ENCODE measurements around the gene ZFP3.
"Not testable (repeated sequence)": the region's sequence is repeated elsewhere in the genome, so short reads cannot be mapped to it uniquely, and the experiment has no call there.

The ZFP3 gene

DNA sequence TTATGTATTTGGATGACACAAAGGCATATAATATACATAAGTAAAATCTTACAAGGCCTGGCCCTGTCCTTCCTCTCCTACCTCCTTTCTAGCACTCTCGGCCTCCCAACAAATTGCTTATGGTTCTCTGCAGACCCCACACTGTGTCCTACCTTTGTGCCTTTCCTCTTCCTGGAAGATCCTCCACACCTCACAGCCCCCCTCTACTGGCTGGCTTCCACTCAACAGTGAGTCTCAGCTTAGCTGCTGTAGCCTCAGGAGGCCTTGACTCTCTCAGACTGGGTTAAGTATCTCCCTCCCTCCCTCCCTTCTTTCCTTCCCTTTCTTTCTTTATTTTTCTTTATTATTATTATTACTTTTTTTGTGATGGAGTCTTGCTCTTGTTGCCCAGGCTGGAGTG lies 34.7 kb upstream of the ZFP3 start:
- H3K4me3 ChIP-seq (ENCODE audit: low read depth in 1 of 2, low read length in 2 of 2), result no peak overlapping the region
- H3K27ac ChIP-seq (ENCODE audit: low read depth, low read length), result no peak overlapping the region
- no peaks in the 10 kb centered on the region for H3K36me3 ChIP-seq (ENCODE audit: control insufficient read depth in 1 of 2, insufficient read depth in 2 of 2, low read length in 2 of 2)
- H3K9ac ChIP-seq (ENCODE audit: low read depth in 1 of 2, low read length in 2 of 2), result no peak overlapping the region
- no peaks in the 10 kb centered on the region for H3K27me3 ChIP-seq (ENCODE audit: control insufficient read depth in 1 of 2, insufficient read depth in 2 of 2, low read length in 2 of 2)
- peaks cover 21 to 22% of the 10 kb centered on the region in 2 donors for H3K4me1 ChIP-seq (ENCODE audit: control insufficient read depth in 1 of 2, insufficient read depth in 2 of 2, low read length in 2 of 2)
- no peaks in the 10 kb centered on the region for H3K9me3 ChIP-seq (ENCODE audit: control insufficient read depth in 1 of 2, low read length in 2 of 2)

GRCh38 chr17:5044630-5045029 lies 33.6 kb upstream of the ZFP3 start:
- no peaks in the 10 kb centered on the region for H3K27me3 ChIP-seq (ENCODE audit: control insufficient read depth in 1 of 2, insufficient read depth in 2 of 2, low read length in 2 of 2)
- H3K9ac ChIP-seq (ENCODE audit: low read depth in 1 of 2, low read length in 2 of 2), result peak overlapping the region in 1 of 2 donors; percentile 32
- no peaks in the 10 kb centered on the region for H3K36me3 ChIP-seq (ENCODE audit: control insufficient read depth in 1 of 2, insufficient read depth in 2 of 2, low read length in 2 of 2)
- no peaks in the 10 kb centered on the region for H3K9me3 ChIP-seq (ENCODE audit: control insufficient read depth in 1 of 2, low read length in 2 of 2)
- peaks cover 21 to 23% of the 10 kb centered on the region in 2 donors for H3K4me1 ChIP-seq (ENCODE audit: control insufficient read depth in 1 of 2, insufficient read depth in 2 of 2, low read length in 2 of 2)
- peak overlapping the region in 1 of 2 donors; percentile 13 for H3K4me3 ChIP-seq (ENCODE audit: low read depth in 1 of 2, low read length in 2 of 2)
- peak overlapping the region; percentile 3 for H3K27ac ChIP-seq (ENCODE audit: low read depth, low read length)

- no peaks in the 10 kb centered on the region for H3K27me3 ChIP-seq (ENCODE audit: control insufficient read depth in 1 of 2, insufficient read depth in 2 of 2, low read length in 2 of 2)
- no peak overlapping the region for H3K4me3 ChIP-seq (ENCODE audit: low read depth in 1 of 2, low read length in 2 of 2)
- peaks cover 21 to 26% of the 10 kb centered on the region in 2 donors for H3K4me1 ChIP-seq (ENCODE audit: control insufficient read depth in 1 of 2, insufficient read depth in 2 of 2, low read length in 2 of 2)
- H3K9me3 ChIP-seq (ENCODE audit: control insufficient read depth in 1 of 2, low read length in 2 of 2), result no peaks in the 10 kb centered on the region
- no peaks in the 10 kb centered on the region for H3K36me3 ChIP-seq (ENCODE audit: control insufficient read depth in 1 of 2, insufficient read depth in 2 of 2, low read length in 2 of 2)
- peak overlapping the region; percentile 3 for H3K27ac ChIP-seq (ENCODE audit: low read depth, low read length)
- H3K9ac ChIP-seq (ENCODE audit: low read depth in 1 of 2, low read length in 2 of 2), result no peak overlapping the region
Measured at GRCh38 chr17:5045496-5045895, 32.8 kb upstream of the ZFP3 start.

- no peak overlapping the region for H3K27ac ChIP-seq (ENCODE audit: low read depth, low read length)
- H3K4me1 ChIP-seq (ENCODE audit: control insufficient read depth in 1 of 2, insufficient read depth in 2 of 2, low read length in 2 of 2), result peaks cover 15 to 26% of the 10 kb centered on the region in 2 donors
- no peaks in the 10 kb centered on the region for H3K9me3 ChIP-seq (ENCODE audit: control insufficient read depth in 1 of 2, low read length in 2 of 2)
- no peak overlapping the region for H3K4me3 ChIP-seq (ENCODE audit: low read depth in 1 of 2, low read length in 2 of 2)
- H3K9ac ChIP-seq (ENCODE audit: low read depth in 1 of 2, low read length in 2 of 2), result no peak overlapping the region
- H3K27me3 ChIP-seq (ENCODE audit: control insufficient read depth in 1 of 2, insufficient read depth in 2 of 2, low read length in 2 of 2), result no peaks in the 10 kb centered on the region
- no peaks in the 10 kb centered on the region for H3K36me3 ChIP-seq (ENCODE audit: control insufficient read depth in 1 of 2, insufficient read depth in 2 of 2, low read length in 2 of 2)
Measured at GRCh38 chr17:5047446-5047845, 30.8 kb upstream of the ZFP3 start.

DNA sequence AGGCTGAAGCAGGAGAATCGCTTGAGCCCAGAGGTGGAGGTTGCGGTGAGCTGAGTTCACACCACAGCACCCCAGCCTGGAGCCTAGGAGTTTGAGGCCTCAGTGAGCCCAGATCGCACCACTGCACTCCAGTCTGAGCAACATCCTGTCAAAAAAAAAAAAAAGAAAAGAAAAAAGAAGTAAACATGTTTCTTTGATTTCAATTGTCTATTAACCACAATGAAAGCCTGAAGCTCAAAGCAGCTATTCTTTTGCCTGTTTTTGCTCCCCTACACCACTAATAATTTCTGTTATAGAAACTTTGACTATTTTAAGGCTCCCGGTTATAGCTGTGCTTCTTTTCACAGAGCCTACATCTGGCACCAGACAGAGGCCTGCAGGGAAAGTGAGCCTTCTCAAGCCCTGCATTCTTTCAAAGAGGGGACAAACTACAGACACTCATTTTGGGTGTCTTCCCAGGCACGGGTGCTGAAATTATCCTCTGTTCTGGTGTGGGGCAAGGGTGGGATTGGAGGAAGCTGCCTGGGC lies 28.9 kb upstream of the ZFP3 start:
- H3K27ac ChIP-seq (ENCODE audit: low read depth, low read length), result peak overlapping the region; percentile 52
- no peaks in the 10 kb centered on the region for H3K9me3 ChIP-seq (ENCODE audit: control insufficient read depth in 1 of 2, low read length in 2 of 2)
- H3K9ac ChIP-seq (ENCODE audit: low read depth in 1 of 2, low read length in 2 of 2), result peak overlapping the region in 1 of 2 donors; percentile 12
- no peak overlapping the region for H3K4me3 ChIP-seq (ENCODE audit: low read depth in 1 of 2, low read length in 2 of 2)
- no peaks in the 10 kb centered on the region for H3K27me3 ChIP-seq (ENCODE audit: control insufficient read depth in 1 of 2, insufficient read depth in 2 of 2, low read length in 2 of 2)
- peaks cover 9 to 26% of the 10 kb centered on the region in 2 donors for H3K4me1 ChIP-seq (ENCODE audit: control insufficient read depth in 1 of 2, insufficient read depth in 2 of 2, low read length in 2 of 2)
- H3K36me3 ChIP-seq (ENCODE audit: control insufficient read depth in 1 of 2, insufficient read depth in 2 of 2, low read length in 2 of 2), result no peaks in the 10 kb centered on the region

- H3K27ac ChIP-seq (ENCODE audit: low read depth, low read length), result no peak overlapping the region
- H3K4me1 ChIP-seq (ENCODE audit: control insufficient read depth in 1 of 2, insufficient read depth in 2 of 2, low read length in 2 of 2), result peaks cover under 1 to 17% of the 10 kb centered on the region in 2 donors
- no peaks in the 10 kb centered on the region for H3K9me3 ChIP-seq (ENCODE audit: control insufficient read depth in 1 of 2, low read length in 2 of 2)
- no peak overlapping the region for H3K9ac ChIP-seq (ENCODE audit: low read depth in 1 of 2, low read length in 2 of 2)
- no peaks in the 10 kb centered on the region for H3K27me3 ChIP-seq (ENCODE audit: control insufficient read depth in 1 of 2, insufficient read depth in 2 of 2, low read length in 2 of 2)
- H3K36me3 ChIP-seq (ENCODE audit: control insufficient read depth in 1 of 2, insufficient read depth in 2 of 2, low read length in 2 of 2), result no peaks in the 10 kb centered on the region
- no peak overlapping the region for H3K4me3 ChIP-seq (ENCODE audit: low read depth in 1 of 2, low read length in 2 of 2)
Measured at GRCh38 chr17:5050278-5050677, 28.0 kb upstream of the ZFP3 start.

GRCh38 chr17:5055543-5055942 lies 22.7 kb upstream of the ZFP3 start:
- Histone ChIP-seq H3K27me3 (ENCODE audit: control insufficient read depth in 1 of 2, insufficient read depth in 2 of 2, low read length in 2 of 2) (no peaks in the 10 kb centered on the region), H3K27ac (ENCODE audit: low read depth, low read length) (no peak overlapping the region), H3K9me3 (ENCODE audit: control insufficient read depth in 1 of 2, low read length in 2 of 2) (no peaks in the 10 kb centered on the region), H3K9ac (ENCODE audit: low read depth in 1 of 2, low read length in 2 of 2) (no peak overlapping the region), H3K36me3 (ENCODE audit: control insufficient read depth in 1 of 2, insufficient read depth in 2 of 2, low read length in 2 of 2) (no peaks in the 10 kb centered on the region), H3K4me3 (ENCODE audit: low read depth in 1 of 2, low read length in 2 of 2) (no peak overlapping the region), H3K4me1 (ENCODE audit: control insufficient read depth in 1 of 2, insufficient read depth in 2 of 2, low read length in 2 of 2) (no peaks in the 10 kb centered on the region)

- H3K9me3 ChIP-seq (ENCODE audit: control insufficient read depth in 1 of 2, low read length in 2 of 2), result no peaks in the 10 kb centered on the region
- H3K9ac ChIP-seq (ENCODE audit: low read depth in 1 of 2, low read length in 2 of 2), result no peak overlapping the region
- H3K36me3 ChIP-seq (ENCODE audit: control insufficient read depth in 1 of 2, insufficient read depth in 2 of 2, low read length in 2 of 2), result no peaks in the 10 kb centered on the region
- no peak overlapping the region for H3K4me3 ChIP-seq (ENCODE audit: low read depth in 1 of 2, low read length in 2 of 2)
- H3K27ac ChIP-seq (ENCODE audit: low read depth, low read length), result no peak overlapping the region
- no peaks in the 10 kb centered on the region for H3K27me3 ChIP-seq (ENCODE audit: control insufficient read depth in 1 of 2, insufficient read depth in 2 of 2, low read length in 2 of 2)
- H3K4me1 ChIP-seq (ENCODE audit: control insufficient read depth in 1 of 2, insufficient read depth in 2 of 2, low read length in 2 of 2), result no peaks in the 10 kb centered on the region
Measured at GRCh38 chr17:5065227-5065744, 13.0 kb upstream of the ZFP3 start.

DNA sequence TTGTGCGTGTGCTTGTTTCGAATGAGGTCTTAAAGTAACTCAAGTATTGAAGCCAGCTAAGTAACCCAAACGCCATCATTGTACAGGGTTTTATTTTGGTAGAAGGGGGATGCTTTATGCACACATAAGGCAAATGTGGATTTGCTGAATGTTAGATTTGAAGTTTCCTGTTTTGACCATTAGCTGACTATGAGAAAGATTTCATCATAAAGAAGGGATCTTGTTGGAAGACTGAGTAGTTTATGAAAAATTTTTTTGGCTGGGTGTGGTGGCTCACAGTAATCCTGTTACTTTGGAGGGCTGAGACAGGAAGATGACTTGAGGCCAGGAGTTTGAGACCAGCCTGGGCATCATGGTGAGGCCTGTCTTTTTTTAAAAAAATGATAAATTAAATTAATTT lies 10.0 kb upstream of the ZFP3 start:
- no peaks in the 10 kb centered on the region for H3K27me3 ChIP-seq (ENCODE audit: control insufficient read depth in 1 of 2, insufficient read depth in 2 of 2, low read length in 2 of 2)
- H3K9me3 ChIP-seq (ENCODE audit: control insufficient read depth in 1 of 2, low read length in 2 of 2), result no peaks in the 10 kb centered on the region
- H3K27ac ChIP-seq (ENCODE audit: low read depth, low read length), result no peak overlapping the region
- no peaks in the 10 kb centered on the region for H3K36me3 ChIP-seq (ENCODE audit: control insufficient read depth in 1 of 2, insufficient read depth in 2 of 2, low read length in 2 of 2)
- H3K4me3 ChIP-seq (ENCODE audit: low read depth in 1 of 2, low read length in 2 of 2), result no peak overlapping the region
- no peaks in the 10 kb centered on the region for H3K4me1 ChIP-seq (ENCODE audit: control insufficient read depth in 1 of 2, insufficient read depth in 2 of 2, low read length in 2 of 2)
- no peak overlapping the region for H3K9ac ChIP-seq (ENCODE audit: low read depth in 1 of 2, low read length in 2 of 2)

DNA sequence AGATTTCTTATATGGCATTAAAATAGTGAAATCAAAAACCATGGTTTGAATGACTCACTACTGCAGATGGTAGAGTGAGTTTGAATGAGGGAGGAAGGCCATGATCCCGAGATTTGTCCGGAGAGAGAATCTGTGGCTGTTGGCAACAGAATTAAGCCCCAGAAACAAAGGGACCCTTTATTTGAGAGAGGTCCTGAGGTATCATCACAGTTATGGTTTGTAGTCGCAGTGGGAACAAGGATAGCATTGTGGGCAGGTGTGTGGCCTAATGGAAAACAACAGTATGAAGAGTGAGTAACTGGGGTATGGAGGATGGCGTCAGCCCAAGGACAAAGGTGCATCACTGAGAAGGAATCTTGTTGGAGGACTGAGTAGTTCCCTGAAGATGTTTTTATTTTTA lies 8.5 kb upstream of the ZFP3 start:
- Histone ChIP-seq H3K27me3 (ENCODE audit: control insufficient read depth in 1 of 2, insufficient read depth in 2 of 2, low read length in 2 of 2) (no peaks in the 10 kb centered on the region), H3K27ac (ENCODE audit: low read depth, low read length) (no peak overlapping the region), H3K9ac (ENCODE audit: low read depth in 1 of 2, low read length in 2 of 2) (no peak overlapping the region), H3K9me3 (ENCODE audit: control insufficient read depth in 1 of 2, low read length in 2 of 2) (no peaks in the 10 kb centered on the region), H3K4me3 (ENCODE audit: low read depth in 1 of 2, low read length in 2 of 2) (no peak overlapping the region), H3K4me1 (ENCODE audit: control insufficient read depth in 1 of 2, insufficient read depth in 2 of 2, low read length in 2 of 2) (no peaks in the 10 kb centered on the region), H3K36me3 (ENCODE audit: control insufficient read depth in 1 of 2, insufficient read depth in 2 of 2, low read length in 2 of 2) (no peaks in the 10 kb centered on the region)

GRCh38 chr17:5075472-5075871 lies 2.8 kb upstream of the ZFP3 start:
- H3K9ac ChIP-seq (ENCODE audit: low read depth in 1 of 2, low read length in 2 of 2), result not testable (repeated sequence)

More at GRCh38 chr17:5075472-5075871, 2.8 kb upstream of the ZFP3 start:
- H3K36me3 ChIP-seq (ENCODE audit: control insufficient read depth in 1 of 2, insufficient read depth in 2 of 2, low read length in 2 of 2); H3K27me3 ChIP-seq (ENCODE audit: control insufficient read depth in 1 of 2, insufficient read depth in 2 of 2, low read length in 2 of 2); H3K9me3 ChIP-seq (ENCODE audit: control insufficient read depth in 1 of 2, low read length in 2 of 2); H3K4me3 ChIP-seq (ENCODE audit: low read depth in 1 of 2, low read length in 2 of 2); H3K27ac ChIP-seq (ENCODE audit: low read depth, low read length): not testable (repeated sequence)
- peaks cover 5 to 16% of the 10 kb centered on the region in 2 donors for H3K4me1 ChIP-seq (ENCODE audit: control insufficient read depth in 1 of 2, insufficient read depth in 2 of 2, low read length in 2 of 2)

Measured in duodenal mucosa (tissue), 2 donors.